ENCODE data around the gene ATP2B3. TPM values are rescaled to one million over a fixed set of nuclear protein-coding genes. Genes with fewer than 3 reads are reported as not detected.

The ATP2B3 gene
- total and polyA plus RNA-seq, 2 of the 4 experiments (the other 2 are of a cell fraction) = under 0.01 to 0.03 TPM

- H2AK5ac ChIP-seq (ENCODE audit: low read depth, low read length) = no peak overlapping the region
- H3K79me1 ChIP-seq (ENCODE audit: low read depth in 1 of 2, low read length in 2 of 2) = no peaks in the 10 kb centered on the region
- H2AK9ac ChIP-seq (replicated peaks; ENCODE audit: low read depth, low read length, poor library complexity) = peak overlapping the region; percentile 46
- H2AFZ ChIP-seq (replicated peaks; ENCODE audit: low read length, poor library complexity) = no peak overlapping the region
- H3K4me3 ChIP-seq (ENCODE audit: insufficient read depth, low read depth, low read length) = no peak overlapping the region
- H3K23ac ChIP-seq (ENCODE audit: low read depth, low read length) = no peak overlapping the region
- BruUV-seq (replicated peaks) = no TSS peak
- ATAC-seq (ENCODE audit: low read depth) (no peak), DNase-seq (no peak)
- no peak overlapping the region for H4K91ac ChIP-seq (ENCODE audit: insufficient read depth, low read depth, low read length)
- in situ Hi-C loops (cut with MboI; ENCODE audit: low sequenced_read_pairs) (no loop called here), intact Hi-C loops (cut with micrococcal nuclease) (no loop called here), dilution Hi-C loops (cut with HindIII; ENCODE audit: low sequenced_read_pairs, unreplicated experiment) (no loop called here)
- no peak overlapping the region for H3K27ac ChIP-seq (ENCODE audit: insufficient read depth, low read length)
- no peak overlapping the region for H3K4ac ChIP-seq (ENCODE audit: low read depth, low read length)
- no peak overlapping the region for H2BK15ac ChIP-seq (ENCODE audit: low read depth, low read length)
- H3K36me3 ChIP-seq (ENCODE audit: control insufficient read depth, insufficient read depth, low read length) = no peaks in the 10 kb centered on the region
- no peak overlapping the region for H3K56ac ChIP-seq (ENCODE audit: extremely low read depth, insufficient read depth, low read length)
- no peaks in the 10 kb centered on the region for H3K9me1 ChIP-seq (ENCODE audit: insufficient read depth, low read length)
- ChIA-PET POLR2A (ENCODE audit: unreplicated experiment) (no interaction called here), CTCF (no interaction called here)
- no peak for TF ChIP-seq MAFK (IDR thresholded peaks at IDR 0.05; ENCODE audit: low read depth, low read length)
- TF ChIP-seq NFE2L2 (IDR thresholded peaks at IDR 0.05; ENCODE audit: low read depth, low read length) = no peak
- no peak for TF ChIP-seq MXI1 (IDR thresholded peaks at IDR 0.05; ENCODE audit: borderline replicate concordance, low read depth, low read length)
- TF ChIP-seq RAD21 (IDR thresholded peaks at IDR 0.05; ENCODE audit: low read length) = no peak
- no peak for TF ChIP-seq USF2 (IDR thresholded peaks at IDR 0.05; ENCODE audit: low read depth, low read length)
- no peak for TF ChIP-seq CEBPB (IDR thresholded peaks at IDR 0.05; ENCODE audit: low read depth, low read length)
- TF ChIP-seq BHLHE40 (IDR thresholded peaks at IDR 0.05; ENCODE audit: low read depth, low read length) = no peak
- no peak for TF ChIP-seq CHD1 (IDR thresholded peaks at IDR 0.05; ENCODE audit: low read depth, low read length)
- no peak overlapping the region for H4K8ac ChIP-seq (ENCODE audit: low read depth in 2 of 2, low read length in 2 of 2)
- H3K9me3 ChIP-seq (ENCODE audit: control insufficient read depth, insufficient read depth, low read length) = peaks cover 5% of the 10 kb centered on the region; the same call in 1 of the 2 replicates
- no peak overlapping the region for H3K9ac ChIP-seq (ENCODE audit: low read depth, low read length)
- no peak overlapping the region for H3K14ac ChIP-seq (replicated peaks; ENCODE audit: low read depth, low read length)
- peaks cover 11% of the 10 kb centered on the region; the same call in 1 of the 2 replicates for H3K27me3 ChIP-seq (ENCODE audit: control insufficient read depth, insufficient read depth, low read length)
- H2BK5ac ChIP-seq (ENCODE audit: low read depth, low read length, poor library complexity, severe bottlenecking) = no peak overlapping the region
- H4K20me1 ChIP-seq (ENCODE audit: insufficient read depth, low read length) = no peaks in the 10 kb centered on the region
- 69% methylated on average over 4 of the region's 10 CpGs; no CpG with 5 or more reads in 1 of the 2 experiments for WGBS, 2 experiments (ENCODE audit: extremely low coverage in 2 of 2, insufficient read length in 1 of 2)
- no peak overlapping the region for H2BK20ac ChIP-seq (ENCODE audit: low read depth, low read length)
- no peak overlapping the region for H4K5ac ChIP-seq (ENCODE audit: low read depth, low read length)
- no peak overlapping the region for H3K4me2 ChIP-seq (ENCODE audit: low read depth, low read length)
- H3K18ac ChIP-seq (ENCODE audit: low read depth, low read length) = no peak overlapping the region
- H2BK120ac ChIP-seq (ENCODE audit: low read depth, low read length) = no peak overlapping the region
- H3K4me1 ChIP-seq (ENCODE audit: control insufficient read depth, insufficient read depth, low read length) = no peaks in the 10 kb centered on the region
These were observed 58.9 kb downstream of the ATP2B3 start for GRCh38 chrX:153576239-153576870.
